ENCODE results near the gene DEK. TPM values are rescaled to one million over a fixed set of nuclear protein-coding genes. Genes with fewer than 3 reads are reported as not detected.

The DEK gene
- total and polyA plus RNA-seq, 2 of the 13 experiments (the other 11 are each of a cell fraction or from before 2014, with no cell fraction given): 53.2 to 276 TPM

DNA sequence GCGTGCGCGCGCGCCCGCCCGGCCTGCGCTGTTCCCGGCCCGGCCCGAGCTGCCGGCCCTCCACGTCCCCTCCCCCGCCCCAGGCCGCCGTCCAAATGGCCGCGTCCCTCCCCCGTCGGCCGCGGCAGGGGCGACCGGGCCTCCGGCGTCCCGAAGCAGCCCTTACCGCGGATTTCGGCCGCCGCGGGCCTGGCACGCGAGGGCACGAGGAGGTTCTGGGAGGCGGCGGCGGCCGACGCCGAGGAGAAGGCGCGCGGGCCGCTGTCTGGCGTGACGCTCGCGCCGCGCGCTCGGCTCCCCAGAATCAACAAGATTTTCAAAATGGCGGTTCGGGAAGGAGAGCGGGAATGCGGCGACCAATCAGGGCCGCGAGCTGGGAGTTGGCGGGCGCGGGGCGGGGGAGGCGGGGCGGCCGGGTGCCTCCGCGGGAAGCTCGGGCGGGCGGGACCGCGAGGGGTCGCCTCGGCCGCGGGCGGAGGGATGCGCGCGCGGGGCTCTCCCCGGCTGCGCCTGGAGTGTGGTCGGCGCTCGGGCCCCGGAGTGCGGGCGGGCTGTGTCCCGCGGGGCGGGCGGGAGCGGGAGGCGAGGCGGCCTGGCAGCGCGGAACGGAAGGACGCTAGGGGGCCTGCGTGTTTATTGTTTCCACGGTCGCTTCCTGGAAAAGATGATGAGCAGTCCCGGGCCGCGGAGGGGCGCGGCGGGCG is at the start of gene DEK (continued):
- TF ChIP-seq HNRNPH1 (optimal IDR thresholded peaks at IDR 0.05; ENCODE audit: low read depth, low read length) (no peak), ZNF570 (CRISPR knock-in tag; IDR thresholded peaks at IDR 0.05; ENCODE audit: borderline replicate concordance) (no peak), KLF16 (CRISPR knock-in tag; IDR thresholded peaks at IDR 0.05) (peak in 1 of 2 experiments; percentile 59; a peak in 2 of 4 replicates), ELF1 (CRISPR knock-in tag; IDR thresholded peaks at IDR 0.05) (peak; percentile 62), SMARCC2 (IDR thresholded peaks at IDR 0.05) (no peak), ZNF660 (CRISPR knock-in tag; IDR thresholded peaks at IDR 0.05; ENCODE audit: borderline replicate concordance, low read depth) (no peak), NR1H2 (CRISPR knock-in tag; IDR thresholded peaks at IDR 0.05; ENCODE audit: borderline replicate concordance, low read depth) (no peak), ATF7-NPFF (CRISPR knock-in tag; IDR thresholded peaks at IDR 0.05; ENCODE audit: low read depth) (peak; percentile 66; the same call in 1 of the 2 replicates), ZNF12 (CRISPR knock-in tag; IDR thresholded peaks at IDR 0.05) (no peak), SP2 (CRISPR knock-in tag; IDR thresholded peaks at IDR 0.05) (no peak), ZFX (CRISPR knock-in tag; IDR thresholded peaks at IDR 0.05; ENCODE audit: low read depth) (peak; percentile 94), ZNF746 (CRISPR knock-in tag; IDR thresholded peaks at IDR 0.05) (peak; percentile 81; the same call in 1 of the 2 replicates), ZNF672 (CRISPR knock-in tag; IDR thresholded peaks at IDR 0.05) (no peak), JDP2 (CRISPR knock-in tag; IDR thresholded peaks at IDR 0.05; ENCODE audit: borderline replicate concordance) (peak; percentile 78; the same call in 1 of the 2 replicates), PCBP1 (IDR thresholded peaks at IDR 0.05; ENCODE audit: borderline replicate concordance, low read depth, low read length) (no peak)
- TF ChIP-seq, protein P1, sequence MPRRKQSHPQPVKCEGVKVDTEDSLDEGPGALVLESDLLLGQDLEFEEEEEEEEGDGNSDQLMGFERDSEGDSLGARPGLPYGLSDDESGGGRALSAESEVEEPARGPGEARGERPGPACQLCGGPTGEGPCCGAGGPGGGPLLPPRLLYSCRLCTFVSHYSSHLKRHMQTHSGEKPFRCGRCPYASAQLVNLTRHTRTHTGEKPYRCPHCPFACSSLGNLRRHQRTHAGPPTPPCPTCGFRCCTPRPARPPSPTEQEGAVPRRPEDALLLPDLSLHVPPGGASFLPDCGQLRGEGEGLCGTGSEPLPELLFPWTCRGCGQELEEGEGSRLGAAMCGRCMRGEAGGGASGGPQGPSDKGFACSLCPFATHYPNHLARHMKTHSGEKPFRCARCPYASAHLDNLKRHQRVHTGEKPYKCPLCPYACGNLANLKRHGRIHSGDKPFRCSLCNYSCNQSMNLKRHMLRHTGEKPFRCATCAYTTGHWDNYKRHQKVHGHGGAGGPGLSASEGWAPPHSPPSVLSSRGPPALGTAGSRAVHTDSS (CRISPR knock-in tag; conservative IDR thresholded peaks at IDR 0.05): no peak
- TF ChIP-seq, protein P2, sequence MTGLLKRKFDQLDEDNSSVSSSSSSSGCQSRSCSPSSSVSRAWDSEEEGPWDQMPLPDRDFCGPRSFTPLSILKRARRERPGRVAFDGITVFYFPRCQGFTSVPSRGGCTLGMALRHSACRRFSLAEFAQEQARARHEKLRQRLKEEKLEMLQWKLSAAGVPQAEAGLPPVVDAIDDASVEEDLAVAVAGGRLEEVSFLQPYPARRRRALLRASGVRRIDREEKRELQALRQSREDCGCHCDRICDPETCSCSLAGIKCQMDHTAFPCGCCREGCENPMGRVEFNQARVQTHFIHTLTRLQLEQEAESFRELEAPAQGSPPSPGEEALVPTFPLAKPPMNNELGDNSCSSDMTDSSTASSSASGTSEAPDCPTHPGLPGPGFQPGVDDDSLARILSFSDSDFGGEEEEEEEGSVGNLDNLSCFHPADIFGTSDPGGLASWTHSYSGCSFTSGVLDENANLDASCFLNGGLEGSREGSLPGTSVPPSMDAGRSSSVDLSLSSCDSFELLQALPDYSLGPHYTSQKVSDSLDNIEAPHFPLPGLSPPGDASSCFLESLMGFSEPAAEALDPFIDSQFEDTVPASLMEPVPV (CRISPR knock-in tag; IDR thresholded peaks at IDR 0.05): no peak
- TF ChIP-seq, protein P3, sequence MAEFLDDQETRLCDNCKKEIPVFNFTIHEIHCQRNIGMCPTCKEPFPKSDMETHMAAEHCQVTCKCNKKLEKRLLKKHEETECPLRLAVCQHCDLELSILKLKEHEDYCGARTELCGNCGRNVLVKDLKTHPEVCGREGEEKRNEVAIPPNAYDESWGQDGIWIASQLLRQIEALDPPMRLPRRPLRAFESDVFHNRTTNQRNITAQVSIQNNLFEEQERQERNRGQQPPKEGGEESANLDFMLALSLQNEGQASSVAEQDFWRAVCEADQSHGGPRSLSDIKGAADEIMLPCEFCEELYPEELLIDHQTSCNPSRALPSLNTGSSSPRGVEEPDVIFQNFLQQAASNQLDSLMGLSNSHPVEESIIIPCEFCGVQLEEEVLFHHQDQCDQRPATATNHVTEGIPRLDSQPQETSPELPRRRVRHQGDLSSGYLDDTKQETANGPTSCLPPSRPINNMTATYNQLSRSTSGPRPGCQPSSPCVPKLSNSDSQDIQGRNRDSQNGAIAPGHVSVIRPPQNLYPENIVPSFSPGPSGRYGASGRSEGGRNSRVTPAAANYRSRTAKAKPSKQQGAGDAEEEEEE (CRISPR knock-in tag; IDR thresholded peaks at IDR 0.05; ENCODE audit: borderline replicate concordance): no peak
- TF ChIP-seq, protein P4, sequence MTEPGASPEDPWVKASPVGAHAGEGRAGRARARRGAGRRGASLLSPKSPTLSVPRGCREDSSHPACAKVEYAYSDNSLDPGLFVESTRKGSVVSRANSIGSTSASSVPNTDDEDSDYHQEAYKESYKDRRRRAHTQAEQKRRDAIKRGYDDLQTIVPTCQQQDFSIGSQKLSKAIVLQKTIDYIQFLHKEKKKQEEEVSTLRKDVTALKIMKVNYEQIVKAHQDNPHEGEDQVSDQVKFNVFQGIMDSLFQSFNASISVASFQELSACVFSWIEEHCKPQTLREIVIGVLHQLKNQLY (CRISPR knock-in tag; IDR thresholded peaks at IDR 0.05): no peak
- TF ChIP-seq, protein P5, sequence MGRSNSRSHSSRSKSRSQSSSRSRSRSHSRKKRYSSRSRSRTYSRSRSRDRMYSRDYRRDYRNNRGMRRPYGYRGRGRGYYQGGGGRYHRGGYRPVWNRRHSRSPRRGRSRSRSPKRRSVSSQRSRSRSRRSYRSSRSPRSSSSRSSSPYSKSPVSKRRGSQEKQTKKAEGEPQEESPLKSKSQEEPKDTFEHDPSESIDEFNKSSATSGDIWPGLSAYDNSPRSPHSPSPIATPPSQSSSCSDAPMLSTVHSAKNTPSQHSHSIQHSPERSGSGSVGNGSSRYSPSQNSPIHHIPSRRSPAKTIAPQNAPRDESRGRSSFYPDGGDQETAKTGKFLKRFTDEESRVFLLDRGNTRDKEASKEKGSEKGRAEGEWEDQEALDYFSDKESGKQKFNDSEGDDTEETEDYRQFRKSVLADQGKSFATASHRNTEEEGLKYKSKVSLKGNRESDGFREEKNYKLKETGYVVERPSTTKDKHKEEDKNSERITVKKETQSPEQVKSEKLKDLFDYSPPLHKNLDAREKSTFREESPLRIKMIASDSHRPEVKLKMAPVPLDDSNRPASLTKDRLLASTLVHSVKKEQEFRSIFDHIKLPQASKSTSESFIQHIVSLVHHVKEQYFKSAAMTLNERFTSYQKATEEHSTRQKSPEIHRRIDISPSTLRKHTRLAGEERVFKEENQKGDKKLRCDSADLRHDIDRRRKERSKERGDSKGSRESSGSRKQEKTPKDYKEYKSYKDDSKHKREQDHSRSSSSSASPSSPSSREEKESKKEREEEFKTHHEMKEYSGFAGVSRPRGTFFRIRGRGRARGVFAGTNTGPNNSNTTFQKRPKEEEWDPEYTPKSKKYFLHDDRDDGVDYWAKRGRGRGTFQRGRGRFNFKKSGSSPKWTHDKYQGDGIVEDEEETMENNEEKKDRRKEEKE (IDR thresholded peaks at IDR 0.05): no peak
